WERI-Rb-1 (cell line): ENCODE results near the gene C19orf25.

Experiments used
- DNase-seq: peaks from one replicate; pipeline ENCODE4 v3.0.0-alpha.2; 2020
- H3K27ac ChIP-seq: fragments of 250-450 bp; sonication (Bioruptor Pico); 2 replicates; pipeline ENCODE4 v1.5.1; 2020; ENCODE audit warnings: mild to moderate bottlenecking, moderate library complexity
- H3K27me3 ChIP-seq: fragments of 250-450 bp; sonication (Bioruptor Pico); 2 replicates; pipeline ENCODE4 v1.5.1; 2021; ENCODE audit warnings: mild to moderate bottlenecking, low read depth, moderate library complexity; ENCODE audit not compliant: insufficient read depth, severe bottlenecking
- H3K36me3 ChIP-seq: fragments of 250-450 bp; sonication (Bioruptor Pico); 2 replicates; pipeline ENCODE4 v1.5.1; 2020; ENCODE audit warnings: mild to moderate bottlenecking, moderate library complexity
- H3K4me3 ChIP-seq: 2 replicates; pipeline ENCODE4 v1.5.1; 2011; ENCODE audit warnings: low read depth, mild to moderate bottlenecking, control low read depth, low read length
- H3K9me3 ChIP-seq: fragments of 250-450 bp; sonication (Bioruptor Pico); 2 replicates; pipeline ENCODE4 v1.5.1; 2021; ENCODE audit warnings: mild to moderate bottlenecking, moderate library complexity; ENCODE audit not compliant: severe bottlenecking
- CTCF ChIP-seq: IDR thresholded peaks from 2 replicates; pipeline ENCODE4 v1.5.1; 2011; ENCODE audit warnings: low read depth, mild to moderate bottlenecking, control low read depth, inconsistent platforms, low read length

Gene C19orf25

DNA sequence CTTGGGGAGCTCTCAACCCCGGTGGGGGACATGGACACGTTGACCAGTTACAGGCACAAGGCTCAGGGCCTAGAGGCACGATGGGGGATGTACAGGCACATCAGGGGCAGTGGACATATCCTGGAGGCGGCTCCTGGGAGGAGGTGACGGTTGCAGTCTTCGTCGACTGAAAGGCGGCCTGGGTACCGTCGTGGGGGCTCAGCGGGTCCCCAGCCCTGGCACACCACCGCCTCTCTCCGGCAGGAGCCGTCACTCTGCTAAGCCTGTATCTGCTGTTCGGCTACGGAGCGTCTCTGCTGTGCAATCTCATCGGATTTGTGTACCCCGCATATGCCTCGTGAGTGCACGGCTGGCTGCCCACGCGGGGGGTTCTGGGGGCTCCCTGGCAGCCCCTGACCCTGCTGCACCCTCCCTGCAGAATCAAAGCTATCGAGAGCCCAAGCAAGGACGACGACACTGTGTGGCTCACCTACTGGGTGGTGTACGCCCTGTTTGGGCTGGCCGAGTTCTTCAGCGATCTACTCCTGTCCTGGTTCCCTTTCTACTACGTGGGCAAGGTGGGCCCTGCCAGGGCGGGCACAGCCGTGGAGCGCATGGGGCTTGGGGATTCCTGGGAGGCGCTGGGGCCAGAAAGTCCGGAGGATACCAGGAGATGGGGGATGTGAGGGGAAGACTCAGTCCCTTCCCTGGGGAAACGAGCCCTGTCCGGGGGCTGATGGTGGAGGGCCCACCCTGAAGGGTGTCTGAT is 16.2 kb upstream of the C19orf25 start:
- TF ChIP-seq CTCF: no peak

DNA sequence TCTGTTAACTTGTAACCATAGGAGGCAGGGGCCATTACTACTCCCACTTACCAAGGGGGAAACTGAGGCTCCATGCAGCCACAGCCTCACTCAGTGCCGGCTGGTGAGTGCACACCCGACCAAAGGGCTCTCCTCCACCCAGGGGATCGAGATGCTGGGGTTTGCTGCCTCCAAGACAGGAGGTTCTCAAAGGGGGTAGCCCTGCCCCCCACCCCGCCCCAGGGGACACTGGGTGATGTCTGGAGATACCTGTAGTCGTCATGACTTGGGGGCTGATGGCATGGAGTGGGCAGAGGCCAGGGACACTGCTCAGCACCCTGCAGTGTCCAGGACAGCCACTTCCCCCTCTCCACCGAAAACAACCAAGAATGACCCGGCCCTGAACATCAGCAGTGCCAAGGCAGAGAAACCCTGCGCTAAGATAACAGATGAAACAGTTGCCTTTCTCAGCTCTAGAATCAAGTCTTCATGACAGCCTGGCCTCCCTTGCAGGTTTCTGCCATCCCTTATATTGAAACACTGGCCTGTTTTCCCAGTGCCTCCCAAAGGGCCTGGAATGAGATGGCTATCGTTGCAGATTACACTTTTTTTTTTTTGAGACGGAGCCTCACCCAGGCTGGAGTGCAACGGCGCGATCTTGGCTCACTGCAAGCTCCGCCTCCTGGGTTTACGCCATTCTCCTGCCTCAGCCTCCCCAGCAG is 15.2 kb upstream of the C19orf25 start:
- TF ChIP-seq CTCF: no peak
- H3K27ac ChIP-seq: peak overlapping the region; percentile 79
- no peak overlapping the region for H3K4me3 ChIP-seq
- no peaks in the 10 kb centered on the region for H3K36me3 ChIP-seq
- H3K9me3 ChIP-seq: no peaks in the 10 kb centered on the region
- DNase-seq: no peak
- no peaks in the 10 kb centered on the region for H3K27me3 ChIP-seq

More for the DNA sequence above, 16.2 kb upstream of the C19orf25 start:
- Histone ChIP-seq H3K27ac (no peak overlapping the region), H3K36me3 (no peaks in the 10 kb centered on the region), H3K9me3 (peaks cover 7% of the 10 kb centered on the region), H3K27me3 (no peaks in the 10 kb centered on the region), H3K4me3 (no peak overlapping the region)
- DNase-seq: no peak

- Histone ChIP-seq H3K27me3 (no peaks in the 10 kb centered on the region), H3K4me3 (peak overlapping the region; percentile 25; the same call in 1 of the 2 replicates), H3K36me3 (no peaks in the 10 kb centered on the region), H3K27ac (peak overlapping the region; percentile 79), H3K9me3 (no peaks in the 10 kb centered on the region)
- no peak for DNase-seq
- no peak for TF ChIP-seq CTCF
Observed at GRCh38 chr19:1492474-1493006, 13.5 kb upstream of the C19orf25 start.

GRCh38 chr19:1491849-1492170 is 12.8 kb upstream of the C19orf25 start:
- no peak for TF ChIP-seq CTCF
- Histone ChIP-seq H3K27me3 (no peaks in the 10 kb centered on the region), H3K4me3 (peak overlapping the region; percentile 72), H3K27ac (peak overlapping the region; percentile 79), H3K9me3 (no peaks in the 10 kb centered on the region), H3K36me3 (no peaks in the 10 kb centered on the region)
- no peak for DNase-seq

GRCh38 chr19:1491114-1491848 is 12.3 kb upstream of the C19orf25 start, which contains the start of gene REEP6:
Gene REEP6, plus strand, starts transcription at chr19:1491181. Its CDS starts 89 bp downstream, at chr19:1491270.
- H3K27ac ChIP-seq: peak within 1 kb of the TSS; percentile 93
- H3K36me3 ChIP-seq: no peaks in the 10 kb centered on the region
- peak within 1 kb of the TSS; percentile 72 for H3K4me3 ChIP-seq
- TF ChIP-seq CTCF: peak; percentile 8; the same call in 1 of the 2 replicates
- DNase-seq: no peak
- H3K27me3 ChIP-seq: no peaks in the 10 kb centered on the region
- no peaks in the 10 kb centered on the region for H3K9me3 ChIP-seq
